NCI-H524 (cell line): ENCODE measurements around the gene GPRASP2.
"Not testable (repeated sequence)": the region's sequence is repeated elsewhere in the genome, so short reads cannot be mapped to it uniquely, and the experiment has no call there.

Source experiments
- DNase-seq, 2 experiments: peaks; one replicate each; lab custom pipeline; 2025; lab: John Stamatoyannopoulos, UW

The GPRASP2 gene

DNA sequence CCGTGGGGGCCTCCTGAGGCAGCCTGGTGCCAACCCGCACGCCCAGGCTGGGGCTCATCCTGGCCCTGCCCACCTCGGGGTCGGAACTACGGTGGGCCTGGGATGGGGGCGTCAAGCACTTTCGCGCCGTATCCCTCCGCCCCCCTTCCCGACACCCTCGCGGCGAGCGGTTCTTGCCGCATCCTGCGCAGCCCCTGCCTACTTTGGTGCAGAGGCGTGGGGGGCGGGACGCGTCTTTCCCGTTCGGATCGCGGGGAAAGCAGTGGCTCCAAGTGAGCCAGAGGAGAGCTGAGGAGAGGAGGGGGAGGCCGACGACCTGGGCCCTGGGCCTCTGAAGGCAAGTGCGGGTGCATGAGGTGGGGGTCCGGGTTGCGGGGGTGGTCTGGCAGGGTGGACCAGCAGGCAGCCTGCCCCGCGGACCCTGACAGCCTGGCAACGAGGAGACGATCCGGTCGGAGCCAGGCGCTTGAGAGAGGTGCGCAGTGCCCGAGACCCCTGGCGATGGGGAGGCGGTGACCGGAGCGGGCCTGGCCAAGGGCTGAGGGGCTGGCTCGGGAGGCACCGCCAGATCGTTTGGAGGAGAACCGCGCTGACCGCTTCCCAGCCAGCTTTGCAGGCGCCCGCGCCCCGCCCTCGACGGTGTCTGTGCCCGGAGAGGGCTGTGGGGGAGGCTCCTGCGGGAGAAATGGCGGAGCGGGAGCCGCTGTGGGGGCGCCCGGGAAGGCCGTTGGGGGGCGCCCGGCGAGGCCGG, at the start of gene GPRASP2:
Gene GPRASP2 (plus strand): TSS at position 233 of the 751 bp plus-strand sequence. CDS start 2,422 bp downstream, outside the sequence.
- peak; percentile 14 to 60 for DNase-seq

DNA sequence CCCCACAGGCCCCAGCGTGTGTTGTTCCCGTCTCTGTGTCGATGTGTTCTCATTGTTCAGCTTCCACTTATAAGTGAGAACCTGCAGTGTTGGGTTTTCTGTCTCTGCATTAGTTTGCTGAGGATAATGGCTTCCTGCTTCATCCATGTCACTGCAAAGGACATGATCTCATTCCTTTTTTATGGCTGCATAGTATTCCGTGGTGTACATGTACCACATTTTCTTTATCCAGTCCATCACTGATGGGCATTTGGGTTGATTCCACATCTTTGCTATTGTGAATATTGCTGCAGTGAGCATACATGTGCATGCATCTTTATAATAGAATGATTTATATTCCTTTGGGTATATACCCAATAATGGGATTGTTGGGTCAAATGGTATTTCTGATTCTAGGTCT, 48.4 kb upstream of the GPRASP2 start:
- not testable (repeated sequence) for DNase-seq

DNA sequence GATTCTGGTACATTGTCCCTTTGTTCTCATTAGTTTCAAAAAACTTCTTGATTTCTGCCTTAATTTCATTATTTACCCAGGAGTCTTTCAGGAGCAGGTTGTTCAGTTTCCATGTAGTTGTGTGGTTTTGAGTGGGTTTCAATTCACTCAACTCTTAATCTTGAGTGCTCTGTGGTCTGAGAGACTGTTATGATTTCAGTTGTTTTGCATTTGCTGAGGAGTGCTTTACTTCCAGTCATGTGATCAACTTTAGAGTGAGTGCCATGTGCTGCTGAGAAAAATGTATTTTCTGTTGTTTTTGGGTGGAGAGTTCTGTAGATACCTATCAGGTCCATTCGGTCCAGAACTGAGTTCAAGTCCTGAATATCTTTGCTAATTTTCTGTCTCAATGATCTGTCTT, 45.2 kb upstream of the GPRASP2 start:
- not testable (repeated sequence) for DNase-seq

DNA sequence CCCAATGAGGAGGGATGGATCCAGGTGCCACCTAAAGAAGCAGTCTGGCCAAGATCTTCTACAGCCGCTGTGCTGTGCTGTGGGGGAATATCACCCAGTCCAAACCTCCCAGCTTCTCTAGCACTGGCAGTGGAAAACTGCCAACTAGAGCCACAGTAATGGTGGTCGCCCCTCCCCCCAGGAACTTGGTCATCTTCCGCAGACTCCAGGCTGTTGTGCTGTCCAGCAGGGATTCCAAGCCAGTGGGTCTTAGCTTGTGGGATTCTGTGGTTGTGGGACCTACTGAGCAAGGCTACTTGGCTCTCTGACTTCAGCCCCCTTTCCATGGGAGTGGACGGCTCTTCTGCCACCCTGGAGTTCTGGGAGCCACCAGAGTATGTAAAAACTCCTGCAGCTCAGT, 42.7 kb upstream of the GPRASP2 start:
- no peak for DNase-seq

DNA sequence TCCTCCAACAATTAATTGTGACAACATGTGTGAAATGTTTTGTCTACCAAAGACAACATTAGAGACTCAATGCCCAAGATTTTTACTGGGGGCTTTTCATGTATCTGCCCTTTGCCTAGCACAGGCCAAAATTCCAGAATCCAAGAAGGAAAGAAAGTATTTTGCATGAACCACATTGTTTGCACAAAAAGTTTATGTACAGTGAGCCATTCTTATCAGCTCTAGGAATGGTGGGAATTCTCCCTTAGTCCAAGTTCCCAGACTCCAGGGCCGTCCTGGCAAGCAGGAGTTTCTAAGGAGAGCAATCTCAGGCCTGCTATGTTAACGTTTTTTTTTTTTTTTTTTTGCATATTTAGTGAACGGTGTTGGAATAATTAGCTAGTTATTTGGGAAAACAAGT, 39.4 kb upstream of the GPRASP2 start:
- DNase-seq, result no peak

DNA sequence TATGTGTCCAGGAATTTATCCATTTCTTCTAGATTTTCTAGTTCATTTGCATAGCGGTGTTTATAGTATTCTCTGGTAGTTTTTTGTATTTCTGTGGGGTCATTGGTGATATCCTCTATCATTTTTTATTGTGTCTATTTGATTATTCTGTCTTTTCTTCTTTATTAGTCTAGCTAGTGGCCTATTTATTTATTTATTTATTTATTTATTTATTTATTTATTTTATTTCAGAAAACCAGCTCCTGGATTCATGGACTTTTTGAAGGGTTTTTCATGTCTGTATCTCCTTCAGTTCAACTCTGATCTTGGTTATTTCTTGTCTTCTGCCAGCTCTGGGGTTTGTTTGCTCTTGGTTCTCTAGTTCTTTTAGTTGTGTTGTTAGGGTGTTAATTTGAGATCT, 34.8 kb upstream of the GPRASP2 start:
- not testable (repeated sequence) for DNase-seq

DNA sequence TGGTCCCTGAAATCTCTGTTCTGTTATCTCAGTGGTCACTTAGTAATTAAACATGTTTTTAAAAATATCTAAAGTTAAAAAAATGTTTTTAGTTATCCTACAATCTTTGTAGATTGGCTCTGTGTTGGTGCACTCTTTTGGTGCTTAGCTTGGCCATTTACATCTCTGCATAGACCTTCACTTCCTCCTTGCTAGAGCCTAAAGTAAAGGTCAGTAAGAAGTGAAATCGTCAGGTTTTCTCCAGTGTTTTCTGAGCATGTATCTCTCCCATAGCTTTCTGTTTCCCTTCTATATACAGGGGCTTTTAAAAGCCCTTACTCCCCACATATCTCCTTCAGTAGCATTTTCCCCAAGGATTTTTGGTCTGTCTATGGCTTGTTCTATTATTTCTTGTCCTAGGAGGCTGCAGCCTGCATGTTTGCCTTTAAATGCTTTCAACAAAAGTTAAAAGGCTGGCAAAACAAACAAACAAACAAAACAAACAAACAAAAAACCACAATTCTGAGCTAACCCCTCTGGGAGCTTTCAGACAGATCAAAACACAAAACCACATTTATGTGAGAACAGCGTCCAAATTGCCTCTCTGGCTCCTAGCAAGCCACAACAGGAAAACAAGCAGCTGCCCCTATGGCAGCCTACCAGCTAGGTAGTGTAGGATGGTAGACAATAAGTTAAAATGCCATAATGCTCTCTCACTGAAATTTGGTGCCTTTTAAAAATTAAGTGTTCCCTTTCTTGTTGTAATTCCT, 27.3 kb upstream of the GPRASP2 start:
- DNase-seq, result no peak

DNA sequence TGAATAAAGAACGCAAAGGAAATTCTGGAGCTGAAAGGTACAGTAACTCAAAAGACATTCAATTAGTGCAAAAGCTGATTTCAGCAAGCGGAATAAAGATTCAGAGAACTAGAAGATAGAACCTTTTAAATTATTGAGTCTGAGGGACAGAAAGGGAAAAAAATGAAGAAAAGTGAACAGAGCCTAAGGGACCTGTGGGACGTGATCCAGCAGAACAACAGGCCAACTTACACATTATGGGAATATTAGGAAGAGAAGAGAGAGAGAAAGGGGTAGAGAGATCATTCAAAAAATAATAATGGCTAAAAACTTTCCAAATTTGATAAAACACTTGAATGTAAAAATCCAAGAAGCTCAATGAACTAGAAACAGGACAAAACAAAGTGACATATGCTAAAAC, 17.5 kb upstream of the GPRASP2 start:
- DNase-seq, result no peak

DNA sequence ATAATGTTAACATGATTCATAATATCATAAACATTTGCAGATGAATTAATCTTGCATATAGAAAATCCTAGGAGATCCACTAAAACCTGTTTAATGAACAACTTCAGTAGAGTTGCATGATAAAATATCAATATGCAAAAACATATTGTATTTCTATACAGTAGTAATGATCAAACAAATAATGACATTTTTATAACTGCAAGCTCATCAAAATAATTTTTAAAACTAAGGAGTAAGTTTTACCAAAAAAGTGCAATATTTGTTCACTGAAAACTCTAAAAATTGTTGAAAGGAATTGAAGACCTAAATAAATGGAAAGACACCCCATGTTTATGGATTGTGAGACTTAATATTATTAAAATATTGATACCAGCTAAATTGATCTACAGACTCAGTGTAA, 15.9 kb upstream of the GPRASP2 start:
- no peak for DNase-seq

DNA sequence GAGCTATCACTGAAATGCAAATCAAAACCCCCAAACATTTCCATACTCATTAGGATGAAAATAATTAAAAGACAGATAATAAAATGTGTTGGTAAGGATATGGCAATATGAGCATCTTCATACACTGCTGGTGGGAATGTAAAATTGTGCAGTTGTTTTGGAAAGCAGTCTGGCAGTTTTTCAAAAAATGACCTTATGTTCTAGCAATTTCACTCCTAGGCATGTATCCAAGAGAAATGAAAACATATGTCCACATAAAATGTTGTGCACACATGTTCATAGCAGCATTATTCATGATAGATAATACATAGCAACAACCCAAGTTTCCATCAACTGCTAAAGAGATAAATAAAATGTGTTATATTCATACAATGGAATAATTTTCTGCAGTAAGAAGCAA, 14.8 kb upstream of the GPRASP2 start:
- no peak for DNase-seq

DNA sequence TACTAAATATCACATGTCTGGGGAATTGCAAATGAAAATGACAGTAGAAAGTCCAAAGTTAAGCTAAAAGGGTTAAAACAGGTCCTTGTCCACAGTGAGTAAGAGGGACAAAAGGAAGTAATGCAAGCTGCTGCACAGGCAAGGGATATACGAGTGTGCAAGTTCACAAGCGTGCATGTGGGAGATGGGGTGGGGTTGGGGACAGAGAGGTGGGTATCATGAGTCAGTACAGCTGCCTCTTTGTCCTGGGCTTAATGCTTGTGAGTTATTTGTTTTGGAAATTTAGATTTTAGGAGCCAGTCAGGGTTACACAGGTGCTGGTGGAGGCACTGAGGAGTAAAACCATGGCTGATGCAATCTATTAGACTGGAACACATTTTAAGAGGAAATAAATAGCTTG, 3.3 kb upstream of the GPRASP2 start:
- DNase-seq, result no peak

DNA sequence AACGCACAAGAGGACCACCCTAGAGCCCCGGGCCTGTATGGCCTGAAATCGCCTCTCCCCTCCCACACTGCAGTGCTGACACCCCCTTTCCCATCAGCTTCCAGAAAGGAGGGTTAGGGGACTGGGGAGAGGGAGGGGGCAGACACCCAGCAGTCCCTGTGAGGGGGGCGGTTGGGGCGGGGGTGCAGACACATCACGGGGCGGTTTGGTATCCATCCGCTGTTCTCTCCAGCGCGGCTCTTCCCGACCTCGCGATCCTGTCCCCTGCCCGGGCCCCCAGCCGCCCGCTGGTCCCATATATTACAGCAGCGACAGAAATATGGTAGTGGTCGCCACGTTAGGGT, 404 bp upstream of the GPRASP2 start:
- peak in 1 of 2 experiments; percentile 47 for DNase-seq

DNA sequence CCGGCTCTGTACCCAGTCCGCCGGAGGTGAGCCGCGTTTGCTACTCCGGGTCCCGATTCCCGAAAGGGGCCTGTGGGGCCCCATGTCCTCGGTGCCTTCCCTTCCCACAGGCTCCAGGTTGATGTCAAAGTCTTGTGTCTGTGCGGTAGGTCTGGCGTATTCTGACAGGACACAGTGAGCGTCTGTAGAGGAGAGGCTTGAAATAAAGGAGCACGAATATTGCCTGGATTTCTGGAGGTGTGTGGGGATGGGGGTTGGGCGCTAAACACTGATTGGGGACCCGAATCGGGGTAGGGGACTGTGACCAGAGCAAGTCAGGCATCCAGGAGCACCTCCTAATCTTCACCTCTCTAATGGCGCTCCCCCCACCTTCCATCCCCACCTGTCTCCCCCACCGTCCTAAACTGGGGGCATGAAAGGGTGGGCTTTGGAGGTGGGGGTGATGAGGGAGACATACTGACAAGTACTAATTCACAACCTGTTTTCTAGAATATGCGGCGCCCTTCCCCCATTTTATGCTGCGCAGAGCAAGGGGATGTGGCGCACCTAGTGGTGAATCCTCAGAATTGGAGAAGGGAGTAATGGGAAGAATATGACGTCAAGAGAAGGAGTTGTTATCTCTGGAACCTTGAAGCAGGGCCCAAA, 855 bp downstream of the GPRASP2 start:
- peak; percentile 49 to 61 for DNase-seq

DNA sequence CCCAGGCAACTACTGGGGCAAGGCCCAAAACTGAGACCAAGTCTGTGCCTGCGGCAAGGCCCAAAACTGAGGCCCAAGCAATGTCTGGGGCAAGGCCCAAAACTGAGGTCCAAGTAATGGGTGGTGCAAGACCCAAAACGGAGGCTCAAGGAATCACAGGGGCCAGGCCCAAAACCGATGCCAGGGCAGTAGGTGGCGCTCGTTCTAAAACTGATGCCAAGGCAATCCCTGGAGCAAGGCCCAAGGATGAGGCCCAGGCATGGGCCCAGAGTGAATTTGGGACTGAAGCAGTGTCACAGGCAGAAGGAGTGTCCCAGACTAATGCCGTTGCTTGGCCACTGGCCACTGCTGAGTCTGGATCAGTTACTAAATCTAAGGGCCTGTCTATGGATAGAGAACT, 2.7 kb downstream of the GPRASP2 start:
- DNase-seq, result no peak

DNA sequence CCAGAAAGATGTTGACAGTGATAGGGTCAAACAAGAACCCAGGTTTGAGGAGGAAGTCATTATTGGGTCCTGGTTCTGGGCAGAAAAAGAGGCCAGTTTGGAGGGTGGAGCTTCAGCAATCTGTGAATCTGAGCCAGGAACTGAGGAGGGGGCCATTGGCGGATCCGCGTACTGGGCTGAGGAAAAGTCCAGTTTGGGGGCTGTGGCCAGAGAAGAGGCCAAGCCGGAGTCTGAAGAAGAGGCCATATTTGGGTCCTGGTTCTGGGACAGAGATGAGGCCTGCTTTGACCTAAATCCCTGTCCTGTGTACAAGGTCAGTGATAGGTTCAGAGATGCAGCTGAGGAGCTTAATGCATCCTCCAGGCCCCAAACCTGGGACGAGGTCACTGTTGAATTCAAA, 3.7 kb downstream of the GPRASP2 start:
- DNase-seq, result no peak

DNA sequence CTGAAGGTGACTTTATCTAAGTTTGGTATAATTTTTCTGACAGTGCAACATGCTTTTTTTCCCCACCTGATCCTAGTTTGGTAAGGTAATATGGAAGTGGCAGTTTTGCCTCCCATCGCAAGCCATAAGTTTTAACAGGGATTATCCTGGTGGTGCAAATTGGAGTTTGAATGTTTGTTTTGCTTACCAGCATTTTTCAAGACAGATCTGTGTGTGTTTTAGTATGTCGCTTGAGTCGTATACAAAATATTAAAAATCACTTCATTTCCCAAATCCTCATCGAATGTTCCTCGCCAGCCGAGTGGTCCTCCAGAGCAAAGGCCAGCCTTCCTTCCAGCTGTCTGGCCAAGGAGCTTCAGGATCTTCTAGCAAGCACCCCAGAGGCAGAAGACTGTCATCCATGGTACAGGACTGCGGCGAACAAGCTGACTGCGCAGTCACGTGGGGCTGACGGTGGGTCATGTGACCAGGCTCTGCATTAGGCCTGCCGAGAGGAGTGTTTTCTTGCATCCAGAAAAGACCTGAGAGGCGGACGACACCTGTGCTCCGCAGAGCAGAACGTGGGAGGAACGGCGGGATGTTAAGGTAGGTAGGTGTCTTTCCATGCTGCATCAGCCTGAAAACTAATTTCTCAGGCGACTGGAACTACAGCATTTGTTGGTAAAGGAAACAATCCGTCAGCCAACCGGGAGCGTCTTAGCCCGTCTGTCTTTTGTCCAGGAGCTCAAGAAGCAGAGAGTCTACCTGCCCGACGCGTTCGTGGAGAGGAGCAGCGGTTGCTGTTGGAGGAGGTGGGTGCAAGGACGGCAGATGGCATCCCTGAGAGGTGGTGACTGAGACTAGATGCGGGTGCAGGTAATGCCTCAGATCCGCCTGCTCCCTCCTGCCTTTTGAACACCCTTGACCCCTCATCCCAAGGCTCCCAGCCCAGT, 8.3 kb downstream of the GPRASP2 start, which contains the start of gene GPRASP3:
Gene GPRASP3 (plus strand): TSS at position 507 of the 932 bp plus-strand sequence. CDS start 28,253 bp downstream, outside the sequence.
- peak; percentile 11 to 79 for DNase-seq

DNA sequence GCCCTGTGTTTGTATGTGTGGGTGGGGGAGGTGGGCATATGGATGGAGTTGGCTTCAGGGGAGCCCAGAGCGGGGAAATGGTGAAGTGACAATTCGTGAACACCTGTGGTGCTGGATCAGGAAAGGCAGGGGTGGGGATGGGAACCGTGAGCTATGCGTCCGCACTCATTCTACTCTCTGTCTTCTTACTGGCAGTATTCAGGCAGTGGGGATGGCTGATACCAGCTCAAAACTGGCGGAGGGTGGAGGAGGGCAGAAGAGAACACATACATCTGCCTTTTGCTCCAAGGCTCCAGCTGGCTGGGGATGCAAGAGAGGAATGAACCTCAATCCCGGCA, 8.9 kb downstream of the GPRASP2 start:
- DNase-seq, result not testable (repeated sequence)

DNA sequence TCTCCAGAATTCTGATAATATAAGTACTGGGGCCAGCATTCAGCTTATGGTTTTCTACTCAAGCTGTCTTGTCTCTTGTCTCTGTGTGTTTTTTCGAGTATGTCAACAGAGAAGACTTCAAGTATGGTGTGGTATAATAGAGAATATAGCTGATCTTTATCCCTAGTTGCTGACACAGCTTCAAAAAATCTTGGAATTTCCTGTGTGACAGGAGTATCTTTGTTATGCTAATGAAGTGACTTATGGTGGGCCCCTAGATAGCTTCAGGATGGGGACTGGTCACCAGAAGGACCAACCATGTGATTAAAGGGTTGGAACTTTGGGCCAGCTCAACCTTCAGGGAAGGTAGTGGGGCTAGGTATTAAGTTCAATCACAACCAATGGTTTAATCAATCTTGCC, 11.2 kb downstream of the GPRASP2 start:
- DNase-seq, result no peak

DNA sequence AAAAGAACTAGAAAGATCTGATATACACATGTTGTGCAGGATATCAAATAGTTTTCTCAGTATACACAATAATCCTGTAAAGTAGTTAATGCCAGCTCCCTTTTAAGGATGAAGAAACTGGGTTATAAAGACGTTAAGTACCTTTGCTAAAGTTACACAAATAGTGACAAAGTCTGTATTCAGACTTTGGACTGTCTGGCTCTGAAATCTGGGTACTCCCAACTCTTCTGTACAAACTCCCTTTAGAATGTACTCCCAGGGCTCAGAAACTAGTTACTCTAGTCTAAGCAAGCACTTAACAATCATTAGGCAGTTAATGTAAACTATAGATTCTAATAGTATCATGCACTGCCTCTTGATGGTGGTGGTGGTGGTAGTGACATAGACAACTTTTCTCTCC, 15.5 kb downstream of the GPRASP2 start:
- no peak for DNase-seq

DNA sequence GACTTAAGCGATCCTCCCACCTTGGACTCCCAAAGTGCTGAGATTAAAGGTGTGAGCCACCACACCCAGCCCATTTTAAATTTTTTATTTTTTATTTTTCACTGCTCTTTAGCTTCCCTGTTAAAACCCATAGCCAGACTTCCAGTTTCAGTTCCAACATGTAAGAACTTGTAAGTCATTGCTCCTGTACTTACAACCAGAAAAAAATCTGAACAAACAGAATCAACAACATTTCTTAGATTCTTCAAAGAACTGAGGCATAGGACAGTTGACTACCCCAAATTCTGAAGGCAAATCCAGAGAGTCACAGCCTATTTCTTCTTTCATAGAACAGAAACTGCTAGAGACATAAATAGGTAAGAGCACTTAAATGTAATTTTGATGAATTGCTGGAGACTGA, 16.4 kb downstream of the GPRASP2 start:
- no peak for DNase-seq

DNA sequence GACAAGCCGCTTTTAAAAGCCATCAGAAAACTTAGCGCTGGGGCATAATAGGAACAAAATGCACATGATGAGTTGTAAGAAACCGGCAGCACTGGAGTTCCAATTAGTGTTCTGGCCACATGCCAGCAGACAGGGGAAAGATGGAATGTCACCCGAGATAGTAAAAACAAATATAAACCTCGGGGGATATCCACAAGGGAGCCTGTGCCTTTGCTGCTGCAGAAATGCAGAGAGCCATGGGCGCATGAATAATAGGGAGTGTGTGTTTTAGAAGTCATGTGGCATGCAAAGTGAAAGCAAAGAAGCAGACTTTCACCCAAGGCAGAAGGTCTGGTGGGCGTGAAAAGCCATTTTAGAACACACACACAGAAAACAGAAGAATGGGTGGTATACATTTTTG, 27.4 kb downstream of the GPRASP2 start:
- no peak for DNase-seq

DNA sequence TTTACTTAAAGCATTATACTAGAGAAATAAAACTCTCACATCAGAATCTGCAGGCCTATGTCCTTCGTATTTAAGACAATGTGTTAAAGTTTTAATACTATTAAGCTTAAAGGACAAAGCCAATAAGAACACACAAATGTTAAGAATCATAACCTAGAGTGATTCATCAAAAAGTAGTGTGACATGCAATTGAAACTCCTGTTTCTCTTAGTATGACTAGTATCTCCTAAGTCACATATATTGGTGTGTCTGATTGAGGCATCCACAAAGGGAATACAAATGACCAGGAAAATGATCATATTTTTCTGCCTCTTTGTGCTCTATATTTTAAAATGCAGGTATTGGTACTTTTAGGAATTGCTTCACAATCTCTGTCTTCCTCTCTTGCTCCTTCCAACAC, 32.1 kb downstream of the GPRASP2 start:
- no peak for DNase-seq
